NCI-H82 treated with DMSO at 0.1 percent for 48 hours (cell line): ENCODE data around the gene RNF4.
"Not testable (repeated sequence)": the region's sequence is repeated elsewhere in the genome, so short reads cannot be mapped to it uniquely, and the experiment has no call there.

Source experiments
- DNase-seq: peaks from one replicate; lab custom pipeline; 2025; ENCODE audit not compliant: unreplicated experiment; lab: John Stamatoyannopoulos, UW

Gene RNF4

GRCh38 chr4:2485956-2486355, 17.1 kb downstream of the RNF4 start:
- DNase-seq, result no peak

DNA sequence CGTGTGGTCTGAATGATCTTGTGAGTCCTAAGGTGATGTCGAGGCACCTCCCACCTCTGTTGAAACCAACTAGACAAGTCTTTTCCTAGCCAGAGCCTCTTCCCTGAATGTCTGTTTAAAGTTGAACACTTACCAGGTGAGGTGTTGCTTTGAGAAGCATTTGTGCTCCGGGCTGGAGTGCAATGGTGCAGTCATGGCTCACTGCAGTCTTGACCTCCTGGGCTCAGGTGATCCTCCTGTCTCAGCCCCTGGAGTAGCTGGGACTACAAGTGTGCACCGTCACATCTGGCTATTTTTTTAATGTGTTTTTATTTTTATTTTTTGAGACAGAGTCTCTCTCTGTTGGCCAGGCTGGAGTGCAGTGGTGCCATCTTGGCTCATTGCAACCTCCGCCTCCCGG, 18.1 kb downstream of the RNF4 start:
- no peak for DNase-seq

- DNase-seq, result no peak
These were observed 18.7 kb downstream of the RNF4 start for GRCh38 chr4:2487632-2488031.

DNA sequence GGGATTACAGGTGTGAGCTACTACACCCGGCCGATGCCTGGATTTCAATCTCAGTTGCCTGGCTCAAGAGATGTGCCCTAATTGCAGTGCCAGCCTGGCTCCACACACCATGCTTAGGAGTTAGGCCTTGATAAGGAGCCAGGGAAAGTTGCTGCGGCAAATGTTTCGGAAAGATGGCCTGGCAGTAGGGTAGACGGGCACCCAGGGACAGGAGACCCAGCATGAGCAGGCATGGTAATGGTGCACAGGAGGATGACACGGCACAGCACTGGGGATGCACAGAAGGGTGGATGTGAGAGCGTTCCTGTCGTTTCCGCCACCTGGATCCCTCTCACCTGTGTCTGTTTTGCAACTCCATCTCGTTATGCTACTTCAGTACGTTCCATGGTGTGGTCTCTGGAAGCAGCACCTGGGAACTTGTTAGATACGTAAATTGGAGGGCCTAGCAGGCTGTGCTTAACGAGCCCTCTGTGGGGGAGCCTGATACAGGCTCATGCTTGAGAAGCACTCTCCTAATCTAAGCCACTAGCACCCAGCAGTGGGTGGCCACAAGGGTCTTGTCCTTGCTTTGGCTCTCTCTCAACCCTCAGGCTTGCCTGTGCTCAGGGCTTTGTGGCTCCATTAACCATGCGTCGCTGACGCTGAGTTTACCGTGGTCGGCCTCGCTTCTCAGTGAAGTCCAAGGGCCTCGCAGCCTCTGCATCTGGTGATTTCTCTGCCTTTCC, 20.3 kb downstream of the RNF4 start:
- no peak for DNase-seq

DNA sequence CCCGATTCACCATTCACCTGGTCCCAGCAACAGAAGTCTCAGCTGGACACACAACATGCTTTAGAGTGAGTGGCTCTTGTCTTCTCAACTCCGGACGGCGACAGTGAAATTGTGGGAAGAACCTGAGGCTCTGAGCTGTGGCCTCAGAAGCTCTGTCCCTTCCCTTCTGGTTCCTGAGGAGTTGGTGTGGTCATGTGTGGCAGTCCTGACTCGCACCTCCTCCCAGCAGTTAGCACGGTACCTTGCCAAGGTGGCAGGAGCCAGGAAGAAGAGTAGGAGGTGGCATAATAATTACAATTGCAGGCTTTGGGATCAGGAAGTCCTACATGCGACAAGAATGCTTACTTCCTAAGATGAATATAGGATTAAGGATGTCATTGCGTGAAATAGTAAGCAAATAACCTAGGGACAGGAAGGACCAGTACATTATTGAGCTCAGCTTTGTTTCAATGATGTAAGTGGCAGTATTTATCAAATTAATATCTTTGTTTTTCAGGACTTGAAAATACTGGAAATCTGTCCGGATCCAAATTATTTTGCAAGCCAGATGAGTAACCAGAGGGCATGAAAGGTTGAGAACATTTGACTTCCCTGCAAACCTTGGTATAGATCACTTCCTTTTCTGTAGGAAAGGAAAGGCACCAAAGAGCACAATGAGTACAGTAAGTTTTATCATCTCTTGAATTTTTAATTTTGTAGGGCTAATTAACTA, 21.1 kb downstream of the RNF4 start:
- no peak for DNase-seq

GRCh38 chr4:2492970-2493369, 24.1 kb downstream of the RNF4 start:
- no peak for DNase-seq

- DNase-seq, result no peak
These were observed 26.1 kb downstream of the RNF4 start for GRCh38 chr4:2494992-2495391.

DNA sequence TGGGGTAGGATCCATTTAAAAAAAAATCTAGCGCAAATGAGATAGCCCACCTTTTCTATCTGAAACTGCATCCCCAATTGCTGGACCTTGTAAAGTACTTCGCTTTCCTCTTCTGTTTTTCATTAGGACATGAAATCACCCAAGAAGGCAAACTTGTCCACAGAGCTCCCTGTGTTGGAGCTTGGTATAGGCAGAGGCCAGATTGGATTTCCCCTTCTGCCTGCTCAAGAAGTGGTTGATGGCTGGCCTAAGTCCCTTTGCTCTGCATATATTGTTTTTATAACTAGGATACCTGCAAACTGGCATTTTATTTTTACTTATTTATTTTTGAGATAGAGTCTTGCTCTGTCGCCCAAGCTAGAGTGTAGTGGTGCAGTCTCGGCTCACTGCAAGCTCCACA, 28.4 kb downstream of the RNF4 start:
- DNase-seq, result no peak

DNA sequence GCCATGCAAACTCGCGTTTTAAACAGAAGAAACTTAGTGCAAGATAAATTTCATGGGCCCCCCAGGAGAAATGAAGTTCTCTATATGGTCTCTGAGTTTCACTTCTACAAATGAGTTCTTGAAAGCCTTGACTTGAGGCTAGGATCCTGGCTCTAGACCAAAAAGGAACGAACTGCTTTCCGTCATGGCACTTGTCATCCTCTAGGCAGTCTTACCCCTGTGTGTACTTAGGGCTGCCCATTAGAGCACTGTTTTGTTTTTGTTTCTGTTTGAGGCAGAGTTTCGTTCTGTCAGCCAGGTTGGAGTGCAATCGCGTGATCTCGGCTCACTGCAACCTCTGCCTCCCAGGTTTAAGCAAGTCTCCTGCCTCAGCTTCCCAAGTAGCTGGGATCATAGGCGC, 29.0 kb downstream of the RNF4 start:
- DNase-seq, result no peak

DNA sequence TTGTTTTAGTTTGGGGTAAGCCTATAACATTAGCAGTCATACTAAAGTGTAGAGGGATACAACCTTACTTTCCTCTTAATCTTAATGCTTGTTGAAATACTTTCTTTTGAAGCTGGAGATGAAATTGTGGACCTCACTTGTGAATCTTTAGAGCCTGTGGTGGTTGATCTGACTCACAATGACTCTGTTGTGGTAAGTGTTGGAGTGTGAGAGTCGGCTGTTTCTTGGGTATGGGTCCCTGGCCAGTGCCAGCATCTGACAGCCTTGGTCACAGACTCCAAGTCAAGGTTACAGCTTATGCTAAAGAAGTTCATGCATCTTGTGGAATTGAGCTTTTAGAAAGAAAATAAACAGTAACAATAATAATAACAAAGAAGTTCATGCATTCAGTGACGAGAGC, 31.6 kb downstream of the RNF4 start:
- DNase-seq, result no peak

DNA sequence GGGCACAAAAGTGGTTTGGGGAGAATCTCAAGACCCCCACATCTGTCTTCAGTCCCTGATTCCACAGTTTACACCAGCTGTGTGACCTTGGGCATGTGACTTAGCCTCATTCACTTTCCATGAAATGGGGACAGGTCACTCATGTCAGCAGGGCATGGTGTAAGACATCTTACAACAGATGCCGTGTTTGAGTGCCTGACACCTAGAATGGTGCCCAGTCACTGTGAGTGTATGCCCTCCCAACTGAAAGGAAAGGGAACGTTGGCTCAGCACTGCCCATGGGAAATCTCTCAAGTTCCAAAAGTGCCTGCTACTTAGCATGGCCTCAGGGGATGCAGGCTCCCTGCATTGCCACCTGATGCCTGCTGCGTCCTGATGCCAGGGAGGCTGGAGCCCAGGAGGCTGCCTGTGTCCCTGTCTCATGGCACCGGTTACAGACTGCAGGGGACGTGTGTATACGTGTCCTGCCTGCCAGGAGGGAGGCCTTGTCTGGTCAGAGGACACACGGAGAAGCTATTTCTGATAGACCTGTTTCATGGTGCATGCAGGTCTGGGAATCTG, 32.2 kb downstream of the RNF4 start:
- no peak for DNase-seq

DNA sequence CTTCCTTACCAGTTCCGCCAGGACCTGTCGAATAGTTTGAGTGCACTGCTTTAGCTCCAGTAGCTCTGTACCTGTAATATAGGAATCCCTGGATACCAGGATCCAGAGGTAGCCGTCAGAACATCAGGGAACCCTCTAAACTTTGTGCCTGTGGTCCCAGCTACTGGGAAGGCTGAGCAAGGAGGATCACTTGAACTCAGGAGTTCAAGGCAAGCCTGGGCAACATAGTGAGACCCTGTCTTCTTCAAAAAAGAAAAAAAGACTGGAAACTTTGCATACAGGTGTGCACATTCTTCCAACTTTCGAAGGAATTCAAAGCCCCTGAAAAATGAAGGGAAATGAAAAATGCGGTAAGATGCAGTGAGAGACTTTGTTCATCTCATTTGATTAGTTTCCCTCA, 34.9 kb downstream of the RNF4 start:
- no peak for DNase-seq

GRCh38 chr4:2507259-2507658, 38.4 kb downstream of the RNF4 start:
- no peak for DNase-seq

GRCh38 chr4:2507855-2508254, 38.9 kb downstream of the RNF4 start:
- DNase-seq, result no peak

- no peak for DNase-seq
These were observed 41.7 kb downstream of the RNF4 start for GRCh38 chr4:2510351-2511259.

GRCh38 chr4:2511645-2512131, 42.8 kb downstream of the RNF4 start:
- no peak for DNase-seq

- no peak for DNase-seq
These were observed 43.7 kb downstream of the RNF4 start for GRCh38 chr4:2512396-2513135.

- not testable (repeated sequence) for DNase-seq
These were observed 45.3 kb downstream of the RNF4 start for GRCh38 chr4:2514193-2514592.

- not testable (repeated sequence) for DNase-seq
These were observed 46.0 kb downstream of the RNF4 start for GRCh38 chr4:2514944-2515343.

GRCh38 chr4:2515830-2516550, 47.1 kb downstream of the RNF4 start:
- no peak for DNase-seq
